ENCODE results near the gene FRRS1L. TPM values are rescaled to one million over a fixed set of nuclear protein-coding genes. Genes with fewer than 3 reads are reported as not detected.

FRRS1L gene
- 0.81 TPM for total RNA-seq
- long read RNA-seq, result 0 reads

GRCh38 chr9:109166771-109167601 is at the start of gene FRRS1L:
TSS of gene FRRS1L (minus strand) at chr9:109167249. CDS start at chr9:109167138, 111 bp downstream.
- DNase-seq (ENCODE audit: low spot score), result no peak
- intact Hi-C loops (cut with DNase I), result no loop called here

DNA sequence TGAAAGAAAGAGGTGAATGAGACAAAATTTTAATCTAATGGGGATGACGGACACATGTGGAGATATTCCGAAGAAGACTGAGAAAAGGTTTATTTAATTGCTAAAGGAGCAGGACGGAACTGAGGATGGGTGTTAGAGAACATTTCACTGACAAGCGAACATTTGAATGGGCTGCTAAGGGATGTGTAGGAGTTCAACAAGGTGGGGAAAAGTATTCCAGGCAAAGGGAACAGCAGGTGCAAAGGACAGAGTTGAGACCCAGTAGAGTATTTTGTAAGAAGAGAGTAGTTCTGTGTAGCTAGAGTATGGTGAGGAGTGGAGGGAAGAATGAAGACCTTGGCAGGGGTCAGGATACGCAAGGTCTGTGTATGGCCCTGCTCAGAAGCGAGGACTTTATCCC is 47.4 kb upstream of the FRRS1L start:
- no peak for DNase-seq (ENCODE audit: low spot score)
- intact Hi-C loops (cut with DNase I), result no loop called here

DNA sequence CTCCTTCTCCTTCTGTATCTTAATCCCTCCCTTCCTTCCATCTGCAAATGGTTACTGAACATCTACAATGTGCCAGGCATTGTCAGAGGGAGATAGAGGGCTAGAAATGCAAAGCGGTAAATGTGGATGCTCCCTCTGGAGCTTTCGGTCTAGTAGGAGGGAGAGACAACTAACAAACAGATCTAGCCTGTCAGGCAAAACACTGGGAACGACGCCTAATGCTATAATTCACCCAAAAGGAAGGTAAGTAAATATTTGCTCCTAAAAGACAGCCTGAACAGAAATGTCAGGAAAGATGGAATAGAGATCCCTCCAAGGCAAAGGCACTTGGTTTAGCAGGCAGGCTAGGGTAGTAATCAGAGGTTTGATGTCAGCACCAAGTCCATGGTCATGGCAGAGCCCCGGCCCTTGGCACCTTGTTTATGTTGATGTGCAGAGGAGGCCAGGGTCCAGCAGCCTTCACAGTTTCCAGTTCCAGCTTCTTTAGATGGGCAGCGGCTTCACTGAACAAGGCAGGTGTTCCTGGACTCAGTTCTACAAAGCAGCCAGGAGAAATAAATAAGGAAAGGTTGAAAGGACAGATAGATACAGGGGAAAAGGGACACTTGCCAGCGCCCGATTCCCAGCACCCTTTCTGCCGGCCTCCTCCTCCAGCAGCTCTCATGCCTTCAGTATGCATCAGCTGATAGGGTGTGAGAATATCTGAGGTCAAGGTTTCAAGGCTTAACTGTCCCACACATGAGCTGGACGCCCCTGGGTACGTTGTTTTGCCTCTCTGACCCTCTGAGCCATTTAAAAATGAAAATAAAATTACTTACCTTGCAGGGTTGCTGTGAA is 46.5 kb upstream of the FRRS1L start:
- intact Hi-C loops (cut with DNase I), result no loop called here
- no peak for DNase-seq (ENCODE audit: low spot score)

DNA sequence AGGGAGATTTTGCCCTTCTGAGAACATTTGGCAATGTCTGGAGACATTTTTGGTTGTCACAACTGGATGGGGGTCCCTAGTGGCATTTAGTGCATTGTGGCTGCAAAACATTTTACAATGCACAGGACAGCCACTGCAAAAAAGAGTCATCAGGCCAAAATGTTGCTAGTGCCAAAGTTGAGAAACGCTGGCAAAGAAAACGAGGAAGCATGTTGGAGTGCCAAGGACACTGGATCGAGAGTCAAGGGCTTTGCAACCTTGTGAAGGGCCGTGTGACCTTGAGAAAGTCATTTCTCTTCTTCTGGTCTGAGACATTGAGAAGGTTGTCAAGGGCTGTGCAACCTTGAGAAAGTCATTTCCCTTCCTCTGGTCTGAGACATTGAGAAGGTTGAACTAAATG is 45.7 kb upstream of the FRRS1L start:
- intact Hi-C loops (cut with DNase I), result no loop called here

DNA sequence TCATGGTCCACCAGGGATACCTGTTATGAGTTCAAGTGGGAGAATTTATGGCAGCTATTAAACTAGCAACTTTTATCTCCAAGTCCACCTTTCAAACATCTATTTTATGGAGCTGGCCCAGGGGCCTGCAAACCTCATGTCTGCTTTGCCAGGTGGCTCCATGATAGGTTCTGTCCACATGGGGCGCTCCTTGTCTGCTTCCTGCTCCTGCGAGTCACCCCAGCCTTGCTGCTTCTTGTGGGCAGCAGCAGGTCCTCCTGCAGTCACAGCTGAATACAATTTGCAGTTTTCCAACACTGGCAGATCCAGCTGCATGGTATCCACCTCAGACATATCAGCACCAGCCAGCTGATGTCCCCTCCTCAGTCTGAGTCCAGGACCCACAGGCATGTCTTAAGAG is 39.6 kb upstream of the FRRS1L start:
- no peak for DNase-seq (ENCODE audit: low spot score)
- intact Hi-C loops (cut with DNase I), result no loop called here

More for the DNA sequence above, 45.7 kb upstream of the FRRS1L start:
- DNase-seq (ENCODE audit: low spot score), result no peak

GRCh38 chr9:109205526-109205925 is 38.5 kb upstream of the FRRS1L start:
- DNase-seq (ENCODE audit: low spot score), result no peak
- intact Hi-C loops (cut with DNase I), result no loop called here

GRCh38 chr9:109203761-109204360 is 36.8 kb upstream of the FRRS1L start:
- DNase-seq (ENCODE audit: low spot score), result no peak
- intact Hi-C loops (cut with DNase I), result no loop called here

DNA sequence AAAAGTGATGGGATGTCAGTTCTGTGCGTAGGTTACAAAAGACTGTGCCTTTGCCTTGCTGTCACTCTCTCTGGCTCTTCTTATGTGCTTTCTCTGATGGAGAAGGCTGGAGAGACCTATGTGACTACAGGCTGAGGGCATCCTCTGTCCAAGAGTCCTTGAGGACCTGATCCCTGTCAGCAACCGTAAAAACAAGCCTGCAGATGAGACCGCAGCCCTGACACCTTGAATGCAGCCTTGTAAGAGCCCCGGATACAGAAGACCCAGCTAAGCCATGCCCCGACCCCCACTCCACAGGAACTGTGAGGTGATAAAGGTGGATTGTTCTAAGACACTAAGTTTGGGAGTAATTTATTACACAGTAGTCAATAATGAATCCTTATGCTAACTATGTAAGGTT is 32.6 kb upstream of the FRRS1L start:
- DNase-seq (ENCODE audit: low spot score), result no peak
- intact Hi-C loops (cut with DNase I), result no loop called here

GRCh38 chr9:109198736-109199382 is 31.8 kb upstream of the FRRS1L start:
- no peak for DNase-seq (ENCODE audit: low spot score)
- intact Hi-C loops (cut with DNase I), result no loop called here

DNA sequence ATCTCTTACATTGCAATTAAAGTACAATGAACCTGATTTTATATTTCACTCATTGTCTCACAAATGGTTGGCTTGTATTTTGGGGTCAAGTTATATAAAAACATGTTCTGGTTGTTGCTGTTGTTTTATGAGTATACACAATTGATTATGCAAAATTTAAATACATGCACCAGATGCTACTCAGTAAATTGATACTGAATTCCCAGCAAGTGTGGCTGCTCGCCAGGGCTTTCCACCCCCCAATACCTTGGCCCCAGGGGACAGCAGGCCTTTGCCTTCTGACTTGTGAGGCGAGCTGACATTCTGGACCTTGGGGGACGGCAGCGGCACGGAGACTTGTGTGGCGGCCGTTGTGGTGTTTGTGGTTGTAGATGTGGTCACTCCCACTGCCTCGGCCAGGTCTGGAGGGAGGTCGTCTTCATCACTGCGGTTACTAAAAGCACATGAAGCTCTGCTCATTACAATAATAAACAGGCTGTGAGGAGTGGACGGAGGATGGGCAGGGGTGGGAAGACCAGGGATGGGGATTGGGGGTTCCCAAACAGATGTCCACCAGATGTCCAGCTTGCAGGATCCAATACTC is 27.0 kb upstream of the FRRS1L start:
- intact Hi-C loops (cut with DNase I), result loop anchor here (5.0 kb wide), 1 partner anchor 123 kb away; no protein-coding TSS in a partner anchor
- no peak for DNase-seq (ENCODE audit: low spot score)

- intact Hi-C loops (cut with DNase I), result loop anchor here (5.0 kb wide), 1 partner anchor 124 kb away; no protein-coding TSS in a partner anchor
- DNase-seq (ENCODE audit: low spot score), result no peak
Measured at GRCh38 chr9:109192732-109193361, 25.8 kb upstream of the FRRS1L start.

GRCh38 chr9:109191746-109192145 is 24.7 kb upstream of the FRRS1L start:
- intact Hi-C loops (cut with DNase I), result loop anchor here (5.0 kb wide), 1 partner anchor 126 kb away; no protein-coding TSS in a partner anchor
- no peak for DNase-seq (ENCODE audit: low spot score)

- DNase-seq (ENCODE audit: low spot score), result no peak
- intact Hi-C loops (cut with DNase I), result loop anchor here (5.0 kb wide), 1 partner anchor 127 kb away; no protein-coding TSS in a partner anchor
Measured at GRCh38 chr9:109190151-109190550, 23.1 kb upstream of the FRRS1L start.

- no peak for DNase-seq (ENCODE audit: low spot score)
- intact Hi-C loops (cut with DNase I), result no loop called here
Measured at GRCh38 chr9:109186857-109187520, 19.9 kb upstream of the FRRS1L start.

GRCh38 chr9:109182940-109183798 is 16.1 kb upstream of the FRRS1L start:
- no peak for DNase-seq (ENCODE audit: low spot score)

GRCh38 chr9:109182550-109182939 is 15.5 kb upstream of the FRRS1L start:
- DNase-seq (ENCODE audit: low spot score), result no peak
- intact Hi-C loops (cut with DNase I), result no loop called here

More at GRCh38 chr9:109182940-109183798, 16.1 kb upstream of the FRRS1L start:
- intact Hi-C loops (cut with DNase I), result no loop called here

- no peak for DNase-seq (ENCODE audit: low spot score)
- intact Hi-C loops (cut with DNase I), result no loop called here
Measured at GRCh38 chr9:109181284-109181683, 14.2 kb upstream of the FRRS1L start.

Measured in cardiac septum (tissue), 1 donor.